Small intestine (tissue), 7 donors: Measurements from ENCODE around the gene GAK. TPM values are rescaled to one million over a fixed set of nuclear protein-coding genes. Genes with fewer than 3 reads are reported as not detected.
A peak's percentile ranks its signal among the peaks of the same experiment; 100 is the strongest.
"Not testable (repeated sequence)": the region's sequence is repeated elsewhere in the genome, so short reads cannot be mapped to it uniquely, and the experiment has no call there.

Experiments used
- DNase-seq, 2 donors: peaks; one replicate each; pipeline versions ENCODE4 v3.0.0 to v3.0.0-alpha.2; 2013
- FAIRE-seq: peaks from 2 replicates; lab custom pipeline; 2012; peaks lifted over from hg19 to GRCh38; lab: Jason Lieb, UNC
- H3K27ac ChIP-seq, 3 donors: one replicate each; pipeline ENCODE4 v1.5.1; 2013; ENCODE audit warnings: low read length in 2 of 3, mild to moderate bottlenecking in 2 of 3, control low read depth in 1 of 3, inconsistent platforms in 1 of 3, low read depth in 1 of 3, moderate library complexity in 1 of 3
- H3K27me3 ChIP-seq, 3 donors: one replicate each; pipeline ENCODE4 v1.6.1; 2013; ENCODE audit warnings: low read length in 3 of 3, inconsistent platforms in 1 of 3; ENCODE audit not compliant: control insufficient read depth in 3 of 3, insufficient read depth in 3 of 3
- H3K36me3 ChIP-seq, 3 donors: one replicate each; pipeline ENCODE4 v1.6.1; 2013; ENCODE audit warnings: low read length in 3 of 3, inconsistent platforms in 1 of 3, low read depth in 1 of 3, mild to moderate bottlenecking in 1 of 3, moderate library complexity in 1 of 3; ENCODE audit not compliant: control insufficient read depth in 3 of 3, insufficient read depth in 2 of 3
- H3K4me1 ChIP-seq, 3 donors: one replicate each; pipeline ENCODE4 v1.6.1; 2013; ENCODE audit warnings: low read length in 2 of 3, inconsistent platforms in 1 of 3, low read depth in 1 of 3, mild to moderate bottlenecking in 1 of 3, moderate library complexity in 1 of 3; ENCODE audit not compliant: control insufficient read depth in 3 of 3, insufficient read depth in 2 of 3
- H3K4me3 ChIP-seq, 3 donors: one replicate each; pipeline ENCODE4 v1.5.1; 2013; ENCODE audit warnings: low read length in 3 of 3, control low read depth in 1 of 3, inconsistent platforms in 1 of 3, low read depth in 1 of 3, mild to moderate bottlenecking in 1 of 3, moderate library complexity in 1 of 3
- H3K9me3 ChIP-seq, 2 donors: one replicate each; pipeline ENCODE4 v1.6.1; 2013; ENCODE audit warnings: low read depth in 1 of 2, low read length in 1 of 2; ENCODE audit not compliant: control insufficient read depth in 2 of 2, insufficient read depth in 1 of 2
- WGBS, 3 donors: extraction: QIAGEN DNeasy Blood & Tissue Kit; methylation state at CpG; one replicate each; pipeline ENCODE4 v1.1.7; 2013; 5-methylcytosine and 5-hydroxymethylcytosine counted together
- polyA plus RNA-seq, 4 donors: library from polyadenylated mRNA; stranded (reverse) in 3 of 4; unstranded in 1 of 4; fragments of 200-250 nt in 3 of 4; fragments of 120-200 nt in 1 of 4; gene quantifications; one replicate each; pipeline versions ENCODE4 v1.2.1 to v1.2.3, GENCODE V29; 2013
- donor health status: healthy with polysubstance abuse.
- donor health status: control.
- donor health status: control.
- donor health status: Bipolar disorder and iron deficiency.
- donor health status: healthy.

The GAK gene
- polyA plus RNA-seq, 4 donors = 98.4 to 463 (median 230) TPM

DNA sequence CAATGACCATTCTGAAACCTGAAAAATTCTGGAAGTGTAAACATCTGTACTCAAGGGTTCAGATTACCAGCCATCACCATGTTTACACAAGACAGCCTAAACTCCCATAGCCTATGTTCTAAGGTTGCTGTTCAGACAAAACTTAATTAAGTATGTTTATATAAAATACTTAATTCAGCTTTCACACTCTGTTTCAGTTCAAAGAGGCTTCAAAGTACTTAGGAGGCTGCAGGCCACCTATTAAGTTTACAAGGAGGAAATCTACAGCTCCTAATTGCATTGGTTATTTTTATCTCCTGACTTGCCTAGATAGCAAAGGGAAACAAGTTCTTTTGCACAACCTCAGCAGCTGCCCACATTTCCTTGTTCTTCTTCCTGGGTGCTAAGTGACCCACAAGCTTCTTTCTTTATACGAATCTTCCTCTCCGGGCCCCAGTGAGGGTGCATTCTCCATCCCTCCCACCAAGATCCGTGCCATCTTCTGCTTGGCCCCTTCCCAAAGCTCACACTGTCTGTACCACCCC is 2.0 kb downstream of the GAK start:
- H3K27ac ChIP-seq = peak overlapping the region in 2 of 3 donors; percentile 87 to 89
- FAIRE-seq = no peak
- no peaks in the 10 kb centered on the region for H3K27me3 ChIP-seq
- H3K4me3 ChIP-seq = peak overlapping the region in 1 of 3 donors; percentile 92
- H3K36me3 ChIP-seq = peaks cover 0 to 19% (median 0%) of the 10 kb centered on the region in 3 donors
- 0 to 23% (median 4%) methylated on average over 3 of the region's 3 CpGs for WGBS, 3 donors
- DNase-seq = peak; percentile 64 to 75
- H3K9me3 ChIP-seq = no peaks in the 10 kb centered on the region
- peaks cover 4 to 26% (median 16%) of the 10 kb centered on the region in 3 donors for H3K4me1 ChIP-seq

GRCh38 chr4:929096-929765 is 2.9 kb downstream of the GAK start:
- no peak for DNase-seq
- Histone ChIP-seq H3K4me1 (peaks cover 4 to 26% (median 20%) of the 10 kb centered on the region in 3 donors), H3K4me3 (no peak overlapping the region), H3K9me3 (no peaks in the 10 kb centered on the region), H3K36me3 (peaks cover 0 to 21% (median 0%) of the 10 kb centered on the region in 3 donors), H3K27ac (no peak overlapping the region), H3K27me3 (no peaks in the 10 kb centered on the region)
- no peak for FAIRE-seq
- 80 to 87% (median 85%) methylated on average over 17 of the region's 17 CpGs for WGBS, 3 donors

DNA sequence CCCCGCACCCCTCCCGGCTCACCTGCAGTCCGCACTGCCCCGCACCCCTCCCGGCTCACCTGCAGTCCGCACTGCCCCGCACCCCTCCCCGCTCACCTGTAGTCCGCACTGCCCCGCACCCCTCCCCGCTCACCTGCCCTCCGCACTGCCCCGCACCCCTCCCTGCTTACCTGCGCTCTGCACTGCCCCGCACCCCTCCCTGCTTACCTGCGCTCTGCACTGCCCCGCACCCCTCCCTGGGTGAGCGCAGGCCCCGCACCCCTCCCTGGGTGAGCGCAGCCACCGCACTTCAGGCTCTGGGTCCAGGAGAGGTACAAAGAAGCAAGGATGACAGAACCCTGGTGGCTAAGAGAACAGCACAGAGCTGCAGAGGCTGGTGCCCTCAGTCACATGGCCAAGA is 4.5 kb downstream of the GAK start:
- not testable (repeated sequence) for FAIRE-seq, H3K27ac ChIP-seq, H3K4me3 ChIP-seq, H3K9me3 ChIP-seq, DNase-seq, H3K27me3 ChIP-seq
- Histone ChIP-seq H3K4me1 (peaks cover 2 to 21% (median 17%) of the 10 kb centered on the region in 3 donors), H3K36me3 (peaks cover 0 to 31% (median 0%) of the 10 kb centered on the region in 3 donors)
- 69 to 93% (median 85%) methylated on average over 20 to 21 of the region's 21 CpGs for WGBS, 3 donors

GRCh38 chr4:926538-926937 is 5.6 kb downstream of the GAK start:
- Histone ChIP-seq H3K9me3 (no peaks in the 10 kb centered on the region), H3K27ac (no peak overlapping the region), H3K27me3 (no peaks in the 10 kb centered on the region), H3K36me3 (peaks cover 0 to 34% (median 0%) of the 10 kb centered on the region in 3 donors), H3K4me1 (peaks cover 2 to 21% (median 17%) of the 10 kb centered on the region in 3 donors), H3K4me3 (no peak overlapping the region)
- DNase-seq = peak; percentile 13 to 47
- 85 to 89% (median 85%) methylated on average over 13 to 17 of the region's 17 CpGs for WGBS, 3 donors
- no peak for FAIRE-seq

GRCh38 chr4:925771-926500 is 6.2 kb downstream of the GAK start:
- WGBS, 3 donors = 80 to 83% (median 82%) methylated on average over 26 of the region's 26 CpGs
- no peak for FAIRE-seq
- Histone ChIP-seq H3K27me3 (no peaks in the 10 kb centered on the region), H3K36me3 (peaks cover 0 to 38% (median 0%) of the 10 kb centered on the region in 3 donors), H3K4me1 (peaks cover 2 to 19% (median 17%) of the 10 kb centered on the region in 3 donors), H3K27ac (no peak overlapping the region), H3K9me3 (no peaks in the 10 kb centered on the region), H3K4me3 (no peak overlapping the region)
- DNase-seq = no peak

GRCh38 chr4:925171-925570 is 6.9 kb downstream of the GAK start:
- WGBS, 3 donors = 86 to 89% (median 86%) methylated on average over 9 of the region's 9 CpGs
- no peaks in the 10 kb centered on the region for H3K9me3 ChIP-seq
- DNase-seq = no peak
- H3K27ac ChIP-seq = no peak overlapping the region
- peaks cover 0 to 39% (median 0%) of the 10 kb centered on the region in 3 donors for H3K36me3 ChIP-seq
- FAIRE-seq = no peak
- H3K4me1 ChIP-seq = peaks cover 2 to 13% (median 12%) of the 10 kb centered on the region in 3 donors
- H3K27me3 ChIP-seq = no peaks in the 10 kb centered on the region
- no peak overlapping the region for H3K4me3 ChIP-seq

GRCh38 chr4:924107-925096 is 7.7 kb downstream of the GAK start:
- 68 to 79% (median 75%) methylated on average over 18 of the region's 18 CpGs for WGBS, 3 donors
- Histone ChIP-seq H3K27me3 (no peaks in the 10 kb centered on the region), H3K27ac (peak overlapping the region in 1 of 3 donors; percentile 11), H3K9me3 (no peaks in the 10 kb centered on the region), H3K4me1 (peaks cover 2 to 9% (median 6%) of the 10 kb centered on the region in 3 donors), H3K4me3 (no peak overlapping the region), H3K36me3 (peaks cover 0 to 40% (median 0%) of the 10 kb centered on the region in 3 donors)
- DNase-seq = no peak
- no peak for FAIRE-seq
